ENCODE data around the gene GALNT6.

The GALNT6 gene

DNA sequence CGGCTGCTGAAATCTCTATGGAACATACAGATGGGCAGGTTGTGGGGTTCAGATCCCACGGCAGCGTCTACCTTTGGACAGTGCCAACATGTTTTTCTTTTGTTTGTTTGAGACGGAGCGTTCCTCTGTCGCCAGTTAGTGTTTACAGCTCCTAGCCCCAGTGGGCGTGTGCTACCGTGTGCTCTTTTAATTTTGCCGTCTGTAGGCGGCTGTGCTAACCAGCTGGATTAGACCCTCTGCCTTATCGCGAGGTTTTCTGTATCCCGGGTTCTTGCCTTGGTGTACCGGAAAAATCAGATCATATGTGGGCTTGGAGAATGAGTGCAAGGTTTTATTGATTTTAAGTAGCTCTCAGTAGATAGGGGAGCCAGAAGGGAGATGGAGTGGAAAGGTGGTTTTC lies 9.8 kb upstream of the GALNT6 start:
- TF ChIP-seq, protein P1, sequence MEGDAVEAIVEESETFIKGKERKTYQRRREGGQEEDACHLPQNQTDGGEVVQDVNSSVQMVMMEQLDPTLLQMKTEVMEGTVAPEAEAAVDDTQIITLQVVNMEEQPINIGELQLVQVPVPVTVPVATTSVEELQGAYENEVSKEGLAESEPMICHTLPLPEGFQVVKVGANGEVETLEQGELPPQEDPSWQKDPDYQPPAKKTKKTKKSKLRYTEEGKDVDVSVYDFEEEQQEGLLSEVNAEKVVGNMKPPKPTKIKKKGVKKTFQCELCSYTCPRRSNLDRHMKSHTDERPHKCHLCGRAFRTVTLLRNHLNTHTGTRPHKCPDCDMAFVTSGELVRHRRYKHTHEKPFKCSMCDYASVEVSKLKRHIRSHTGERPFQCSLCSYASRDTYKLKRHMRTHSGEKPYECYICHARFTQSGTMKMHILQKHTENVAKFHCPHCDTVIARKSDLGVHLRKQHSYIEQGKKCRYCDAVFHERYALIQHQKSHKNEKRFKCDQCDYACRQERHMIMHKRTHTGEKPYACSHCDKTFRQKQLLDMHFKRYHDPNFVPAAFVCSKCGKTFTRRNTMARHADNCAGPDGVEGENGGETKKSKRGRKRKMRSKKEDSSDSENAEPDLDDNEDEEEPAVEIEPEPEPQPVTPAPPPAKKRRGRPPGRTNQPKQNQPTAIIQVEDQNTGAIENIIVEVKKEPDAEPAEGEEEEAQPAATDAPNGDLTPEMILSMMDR (IDR thresholded peaks at IDR 0.05; ENCODE audit: extremely low read depth, missing control alignments), result no peak
- DNase-seq (ENCODE audit: low spot score), result no peak

DNA sequence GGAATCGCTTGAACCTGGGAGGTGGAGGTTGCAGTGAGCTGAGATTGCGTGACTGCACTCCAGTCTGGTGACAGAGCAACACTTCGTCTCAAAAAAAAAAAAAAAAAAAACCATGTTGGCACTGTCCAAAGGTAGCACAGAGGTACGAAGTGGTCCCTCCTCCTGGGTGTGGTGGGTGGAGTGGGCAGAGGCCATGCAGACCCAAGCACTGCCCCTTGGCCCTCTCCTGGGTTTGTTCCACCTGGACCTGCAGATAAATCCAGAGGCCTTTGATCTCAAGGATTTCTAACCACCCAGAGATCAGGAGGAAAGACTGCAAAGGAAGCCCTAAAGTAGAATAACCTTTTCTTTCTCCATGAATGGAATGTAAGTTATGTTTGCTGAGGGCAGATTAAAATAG lies 8.7 kb upstream of the GALNT6 start:
- TF ChIP-seq, protein P1 (IDR thresholded peaks at IDR 0.05; ENCODE audit: extremely low read depth, missing control alignments), result no peak
- no peak for DNase-seq (ENCODE audit: low spot score)

DNA sequence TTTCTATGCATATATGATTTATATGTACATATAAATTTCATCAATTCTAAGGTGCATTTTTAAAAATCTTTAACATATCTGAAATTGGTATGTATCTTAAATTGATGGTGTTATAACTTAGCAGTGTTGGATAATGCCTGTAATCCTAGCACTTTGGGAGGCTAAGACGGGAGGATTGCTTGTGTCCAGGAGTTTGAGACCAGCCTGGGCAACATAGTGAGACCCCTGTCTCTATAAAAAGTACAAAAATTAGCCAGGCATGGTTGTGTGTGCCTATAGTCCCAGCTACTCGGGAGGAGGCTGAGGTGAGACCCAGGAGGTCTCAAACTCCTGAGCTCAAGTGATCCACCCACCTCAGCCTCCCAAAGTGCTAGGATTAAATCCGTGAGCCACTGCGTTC lies 6.5 kb upstream of the GALNT6 start:
- TF ChIP-seq, protein P1 (IDR thresholded peaks at IDR 0.05; ENCODE audit: extremely low read depth, missing control alignments), result no peak
- no peak for DNase-seq (ENCODE audit: low spot score)

DNA sequence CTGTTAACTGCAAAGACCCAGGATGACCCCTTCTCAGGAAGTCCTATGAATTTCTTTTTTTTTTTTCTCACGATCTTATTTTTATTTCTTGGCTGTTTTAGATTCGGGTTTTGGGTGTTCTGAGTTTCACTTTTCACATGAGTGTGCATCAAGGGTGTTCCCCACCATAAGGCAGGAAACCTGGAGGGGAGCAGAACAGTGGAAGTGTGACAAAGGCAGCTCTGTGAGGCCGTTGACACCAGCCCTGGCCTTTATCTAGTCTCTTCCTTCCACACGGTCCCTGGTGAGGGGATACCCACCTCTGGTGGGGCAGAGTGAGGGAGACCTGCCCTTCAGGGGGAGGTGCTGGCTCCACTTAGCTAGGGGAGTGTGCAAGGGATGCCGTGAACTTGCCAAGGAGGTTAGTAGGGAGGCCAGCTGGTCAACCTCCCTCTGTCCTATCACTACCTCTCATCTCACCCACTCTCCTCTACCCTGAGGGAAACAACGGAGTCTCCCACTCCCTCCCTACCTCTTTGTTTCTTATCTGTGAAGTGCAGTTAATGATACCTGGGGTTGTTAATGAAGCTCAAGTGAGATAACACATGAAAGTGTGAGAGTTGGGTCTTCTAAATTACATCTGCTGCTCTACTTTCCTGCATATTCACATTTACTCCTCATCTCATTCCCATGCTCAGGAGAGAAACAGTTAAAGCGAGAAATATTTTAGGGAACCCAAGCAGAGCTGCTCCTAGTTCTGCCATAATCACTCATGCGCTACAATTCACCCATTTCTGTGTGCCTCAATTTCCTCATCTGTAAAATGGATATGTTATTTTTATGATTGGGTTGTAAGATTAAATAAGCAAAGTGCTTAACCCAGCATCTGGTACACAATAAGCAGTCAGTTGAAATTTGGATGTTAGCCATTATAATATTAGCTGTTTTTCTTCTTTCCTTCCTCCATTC lies 4.4 kb upstream of the GALNT6 start:
- peak; percentile 68 for DNase-seq (ENCODE audit: low spot score)
- TF ChIP-seq, protein P1 (IDR thresholded peaks at IDR 0.05; ENCODE audit: extremely low read depth, missing control alignments), result no peak

DNA sequence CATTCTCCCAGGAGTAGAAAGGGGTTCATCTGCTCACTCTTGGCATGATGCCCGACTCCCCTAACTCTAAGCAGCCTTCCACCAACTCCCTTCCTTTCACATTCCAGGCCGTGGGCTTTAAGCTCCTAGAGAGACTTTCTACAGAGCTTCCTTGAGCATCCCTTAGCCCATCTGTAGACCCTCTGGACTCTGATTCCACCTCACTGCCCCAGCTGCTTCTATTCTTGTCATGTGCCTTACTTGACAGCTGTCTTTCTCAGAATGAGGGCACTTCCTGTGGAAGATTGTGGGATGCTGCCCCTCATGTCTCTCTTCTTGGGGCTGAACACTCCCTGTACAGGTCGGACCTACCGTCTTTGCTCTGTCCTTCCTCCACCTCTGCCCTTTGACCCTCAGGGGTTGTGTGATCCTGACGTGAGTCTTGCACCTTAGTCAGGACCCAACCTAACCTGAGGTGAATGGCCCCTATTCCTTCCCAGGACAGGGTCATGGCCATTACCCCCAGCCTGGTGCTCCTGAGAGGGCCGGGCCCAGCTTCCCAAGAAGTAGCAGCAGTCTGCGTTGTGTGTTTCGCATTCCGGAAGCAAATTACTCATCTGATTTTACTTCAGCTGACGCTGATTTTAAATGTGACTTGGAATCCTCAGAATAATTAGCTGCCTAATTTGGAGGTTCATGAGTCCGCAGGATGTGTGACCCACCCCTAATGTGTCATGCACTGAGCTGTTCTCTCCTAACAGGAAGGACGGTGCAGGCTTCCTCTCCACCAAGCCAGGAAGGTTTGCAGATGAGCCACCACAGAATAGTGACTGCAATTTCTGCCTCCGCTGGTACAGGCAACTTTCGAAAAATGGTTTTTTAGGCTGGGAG lies 2.7 kb upstream of the GALNT6 start:
- DNase-seq (ENCODE audit: low spot score), result no peak
- TF ChIP-seq, protein P1 (IDR thresholded peaks at IDR 0.05; ENCODE audit: extremely low read depth, missing control alignments), result no peak

DNA sequence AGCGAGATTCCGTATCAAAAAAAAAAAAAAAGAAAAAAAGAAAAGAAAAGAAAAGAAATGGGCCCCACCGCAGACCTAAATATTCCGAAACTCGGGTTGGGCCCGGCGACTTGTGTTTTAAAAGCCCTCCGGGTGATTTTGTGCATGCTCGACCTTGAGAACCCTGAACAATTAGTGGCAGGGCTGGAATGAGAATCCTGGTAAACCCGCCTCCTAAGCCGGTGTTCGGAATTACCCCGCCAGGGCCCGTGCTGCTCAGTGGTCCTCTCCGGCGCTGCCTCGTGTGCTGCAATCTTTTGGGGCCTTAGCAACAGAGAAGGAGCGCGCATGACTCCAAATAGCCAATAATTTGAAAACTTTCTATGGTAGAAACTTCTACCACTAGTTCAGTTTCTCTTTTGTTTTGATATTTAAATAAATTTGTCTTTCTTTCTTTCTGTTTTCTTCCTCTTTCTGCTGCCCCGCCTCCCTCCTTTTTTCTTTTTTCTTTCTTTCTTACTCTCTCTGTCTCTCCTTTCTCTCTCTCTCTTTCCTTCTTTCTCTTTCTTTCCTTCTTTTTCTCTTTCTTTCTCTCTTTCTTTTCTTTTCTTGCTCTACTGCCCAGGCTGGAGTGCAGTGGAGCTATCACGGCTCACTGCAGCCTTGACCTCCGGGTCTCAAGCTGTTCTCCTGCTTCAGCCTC lies 1.5 kb upstream of the GALNT6 start:
- TF ChIP-seq, protein P1 (IDR thresholded peaks at IDR 0.05; ENCODE audit: extremely low read depth, missing control alignments), result no peak
- DNase-seq (ENCODE audit: low spot score), result peak; percentile 80
